GM10248 (cell line): ENCODE measurements around the gene ZNF254.

Experiments used
- CTCF ChIA-PET: fragments of 300-600 bp; sonication (Branson Sonifier 250); formaldehyde crosslinking; extraction: SDS; loops from one replicate; lab custom pipeline; 2021; ENCODE audit warnings: antibody characterized with exemption; lab: Yijun Ruan, JAX
- POLR2A ChIA-PET: fragments of 350-650 bp; sonication (Branson Sonifier 250); formaldehyde crosslinking; extraction: SDS; loops from one replicate; lab custom pipeline; 2020; ENCODE audit warnings: antibody characterized with exemption; lab: Yijun Ruan, JAX
- DNase-seq: peaks from one replicate; pipeline ENCODE4 v3.0.0; 2012; ENCODE audit errors: extremely low spot score
- TF ChIP-seq, protein P1 (sequence below): IDR thresholded peaks from 2 replicates; pipeline ENCODE4 v1.5.1; 2012; ENCODE audit warnings: mild to moderate bottlenecking, low read depth; ENCODE audit errors: extremely low read depth, missing control alignments, control extremely low read depth

ZNF254 gene

DNA sequence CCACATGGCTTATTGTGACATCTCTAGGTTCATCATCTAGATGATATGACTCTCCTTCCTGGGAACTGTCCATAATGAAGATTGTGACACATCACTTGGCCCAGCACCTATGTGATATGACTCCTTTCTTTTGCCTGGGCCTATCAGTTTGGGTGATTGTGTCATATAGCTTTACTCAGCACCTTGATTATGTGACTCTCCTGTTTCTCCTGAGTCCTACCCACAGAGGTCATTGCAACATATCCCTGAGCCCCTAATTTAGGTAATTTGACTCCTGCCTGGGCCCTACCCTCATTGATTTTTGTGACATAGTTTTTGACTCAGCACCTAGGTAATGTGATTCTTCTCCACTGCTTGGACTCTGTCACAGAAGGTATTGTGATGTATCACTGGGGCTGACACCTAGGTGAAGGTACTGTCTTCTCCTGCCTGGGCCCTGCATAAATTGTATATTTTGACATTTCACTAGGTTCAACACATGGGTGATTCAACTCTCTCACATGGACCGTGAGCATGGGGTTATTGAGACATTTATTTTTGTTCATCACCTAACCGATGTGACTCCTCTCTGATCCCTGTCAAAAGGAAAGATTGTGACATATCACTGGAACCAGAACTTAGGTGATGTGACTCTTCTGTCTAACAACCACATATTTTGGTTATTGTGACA, 26.2 kb upstream of the ZNF254 start:
- ChIA-PET POLR2A (no interaction called here), CTCF (no interaction called here)
- DNase-seq = no peak
- TF ChIP-seq, protein P1, sequence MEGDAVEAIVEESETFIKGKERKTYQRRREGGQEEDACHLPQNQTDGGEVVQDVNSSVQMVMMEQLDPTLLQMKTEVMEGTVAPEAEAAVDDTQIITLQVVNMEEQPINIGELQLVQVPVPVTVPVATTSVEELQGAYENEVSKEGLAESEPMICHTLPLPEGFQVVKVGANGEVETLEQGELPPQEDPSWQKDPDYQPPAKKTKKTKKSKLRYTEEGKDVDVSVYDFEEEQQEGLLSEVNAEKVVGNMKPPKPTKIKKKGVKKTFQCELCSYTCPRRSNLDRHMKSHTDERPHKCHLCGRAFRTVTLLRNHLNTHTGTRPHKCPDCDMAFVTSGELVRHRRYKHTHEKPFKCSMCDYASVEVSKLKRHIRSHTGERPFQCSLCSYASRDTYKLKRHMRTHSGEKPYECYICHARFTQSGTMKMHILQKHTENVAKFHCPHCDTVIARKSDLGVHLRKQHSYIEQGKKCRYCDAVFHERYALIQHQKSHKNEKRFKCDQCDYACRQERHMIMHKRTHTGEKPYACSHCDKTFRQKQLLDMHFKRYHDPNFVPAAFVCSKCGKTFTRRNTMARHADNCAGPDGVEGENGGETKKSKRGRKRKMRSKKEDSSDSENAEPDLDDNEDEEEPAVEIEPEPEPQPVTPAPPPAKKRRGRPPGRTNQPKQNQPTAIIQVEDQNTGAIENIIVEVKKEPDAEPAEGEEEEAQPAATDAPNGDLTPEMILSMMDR = no peak

DNA sequence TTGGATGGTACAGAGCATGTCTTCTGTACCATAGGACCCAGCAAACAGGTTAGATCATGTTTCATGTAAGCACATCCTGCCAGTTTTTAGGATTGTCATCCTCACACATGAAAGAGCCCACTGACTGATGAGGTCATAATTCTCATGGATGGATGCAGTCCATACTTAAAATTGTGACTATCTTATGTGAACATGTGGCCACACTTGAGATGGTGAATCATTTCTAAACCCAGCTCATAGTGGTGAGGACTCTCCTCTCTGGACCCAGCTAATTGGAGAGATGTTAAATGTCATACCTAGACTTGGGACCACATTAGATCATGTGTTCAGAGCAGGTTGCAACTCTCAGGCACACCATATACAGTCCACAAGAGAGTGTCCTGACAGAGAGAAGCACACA, 24.8 kb upstream of the ZNF254 start:
- CTCF ChIA-PET = no interaction called here
- no peak for DNase-seq
- TF ChIP-seq, protein P1 = no peak
- POLR2A ChIA-PET = no interaction called here

DNA sequence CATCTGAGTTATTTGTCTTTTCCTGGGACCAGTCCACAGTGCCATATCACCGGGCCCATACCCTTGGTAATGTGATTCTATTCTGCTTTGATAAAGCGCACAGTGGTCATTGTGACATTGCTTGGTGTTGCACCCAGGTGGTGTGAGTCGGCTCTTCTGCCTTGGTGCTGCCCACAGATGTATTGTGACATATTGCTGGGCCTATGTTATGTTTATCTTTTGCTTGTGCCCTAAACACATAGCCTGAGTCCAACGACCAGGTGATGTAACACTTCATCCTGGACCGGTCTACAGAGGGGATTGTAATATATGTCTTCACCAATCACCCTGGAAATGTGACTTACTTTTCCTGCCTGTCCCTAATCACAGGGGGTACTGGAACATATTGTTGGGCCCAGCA, 23.7 kb upstream of the ZNF254 start:
- ChIA-PET CTCF (no interaction called here), POLR2A (no interaction called here)
- TF ChIP-seq, protein P1 = no peak
- no peak for DNase-seq

DNA sequence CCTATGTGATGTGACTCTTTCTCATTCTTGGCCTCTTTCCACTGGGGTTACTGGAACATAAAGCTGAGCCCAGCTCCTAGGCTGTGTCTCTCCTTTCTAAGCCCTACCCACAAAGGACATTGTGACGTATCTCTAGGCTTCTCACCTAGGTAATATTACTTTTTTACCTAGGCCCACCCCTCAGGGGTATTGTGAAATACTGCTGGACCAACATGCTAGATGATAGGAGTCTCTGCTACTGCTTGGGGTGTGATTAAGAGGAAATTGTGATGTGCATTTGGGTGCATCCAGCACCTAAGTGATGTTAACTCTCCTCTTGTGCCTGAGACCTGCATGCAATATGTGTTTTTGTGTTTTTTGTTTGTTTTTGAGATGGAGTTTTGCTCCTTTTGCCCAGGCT, 22.8 kb upstream of the ZNF254 start:
- ChIA-PET POLR2A (no interaction called here), CTCF (no interaction called here)
- TF ChIP-seq, protein P1 = no peak
- DNase-seq = no peak

DNA sequence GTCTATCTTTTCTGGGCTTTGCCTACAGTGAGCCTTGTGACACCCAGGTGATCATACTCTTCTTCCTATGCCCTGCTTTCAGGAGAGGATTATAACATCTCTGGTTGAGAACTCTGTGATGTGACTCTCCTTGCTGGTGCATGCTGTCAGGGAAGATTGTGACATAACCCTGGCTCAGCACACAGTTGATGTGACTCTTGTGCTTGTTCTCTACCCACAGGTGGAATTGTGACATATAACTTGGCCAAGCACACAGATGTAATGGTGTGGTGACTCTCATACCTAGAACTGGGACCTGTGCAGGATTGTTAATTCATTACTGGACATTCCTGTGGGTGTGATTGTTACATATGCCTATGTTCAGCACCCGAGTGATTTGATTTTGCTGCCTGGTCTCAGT, 21.7 kb upstream of the ZNF254 start:
- DNase-seq = no peak
- POLR2A ChIA-PET = no interaction called here
- CTCF ChIA-PET = no interaction called here
- TF ChIP-seq, protein P1 = no peak

DNA sequence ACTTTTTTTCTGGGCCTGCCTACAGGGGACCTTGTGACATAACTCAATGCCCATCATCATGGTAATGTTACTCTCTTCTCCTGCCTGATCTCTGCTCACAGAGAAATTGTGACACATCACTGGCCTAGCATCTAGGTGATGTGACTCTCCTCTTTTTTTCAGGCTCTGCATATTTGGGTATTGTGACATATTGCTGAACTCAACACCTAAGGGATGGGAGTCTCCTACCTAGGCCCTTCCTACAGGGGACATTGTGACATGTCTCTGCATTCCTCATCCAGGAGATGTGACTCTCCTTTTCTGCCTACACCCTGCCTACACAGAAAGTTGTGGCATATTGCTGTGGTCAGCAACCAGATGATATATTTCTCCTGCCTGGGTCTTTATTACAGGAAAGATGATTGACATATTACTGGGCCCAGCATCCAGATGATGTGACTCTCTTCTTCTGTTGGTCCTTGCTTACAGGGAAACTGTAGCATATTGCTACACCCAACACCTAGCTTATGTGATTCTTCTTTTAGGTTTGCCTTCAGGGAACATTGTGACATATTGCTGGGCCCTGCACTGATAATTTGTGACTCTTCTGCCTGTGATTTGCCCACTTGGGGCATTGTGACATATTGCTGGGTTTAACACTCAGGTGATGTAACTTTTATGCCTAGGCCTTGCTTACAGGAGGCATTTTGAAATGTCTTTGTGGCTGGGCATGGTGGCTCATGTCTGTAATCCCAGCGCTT, 21.0 kb upstream of the ZNF254 start:
- CTCF ChIA-PET = no interaction called here
- POLR2A ChIA-PET = no interaction called here
- DNase-seq = no peak
- TF ChIP-seq, protein P1 = no peak
